Skin epidermis (tissue), 12 donors: ENCODE results near the gene NDUFAF4.

Experiments used
- H3K27ac ChIP-seq, 21 experiments: fragments of 200-600 bp; sonication (generic) in 11 of 21; one replicate each; pipeline ENCODE4 v1.5.0; 2020; ENCODE audit warnings: mild to moderate bottlenecking in 3 of 21, inconsistent platforms in 2 of 21, moderate library complexity in 2 of 21
- H3K4me3 ChIP-seq, 7 experiments: fragments of 200-600 bp; sonication (generic) in 2 of 7; one replicate each; pipeline ENCODE4 v1.5.0; 2020; ENCODE audit warnings: inconsistent platforms in 2 of 7, mild to moderate bottlenecking in 2 of 7, moderate library complexity in 1 of 7

Gene NDUFAF4

GRCh38 chr6:96841345-96841744, 56.3 kb downstream of the NDUFAF4 start:
- H3K27ac ChIP-seq, result no peak overlapping the region
- no peak overlapping the region for H3K4me3 ChIP-seq
